ENCODE data around the gene AK2.

AK2 gene

DNA sequence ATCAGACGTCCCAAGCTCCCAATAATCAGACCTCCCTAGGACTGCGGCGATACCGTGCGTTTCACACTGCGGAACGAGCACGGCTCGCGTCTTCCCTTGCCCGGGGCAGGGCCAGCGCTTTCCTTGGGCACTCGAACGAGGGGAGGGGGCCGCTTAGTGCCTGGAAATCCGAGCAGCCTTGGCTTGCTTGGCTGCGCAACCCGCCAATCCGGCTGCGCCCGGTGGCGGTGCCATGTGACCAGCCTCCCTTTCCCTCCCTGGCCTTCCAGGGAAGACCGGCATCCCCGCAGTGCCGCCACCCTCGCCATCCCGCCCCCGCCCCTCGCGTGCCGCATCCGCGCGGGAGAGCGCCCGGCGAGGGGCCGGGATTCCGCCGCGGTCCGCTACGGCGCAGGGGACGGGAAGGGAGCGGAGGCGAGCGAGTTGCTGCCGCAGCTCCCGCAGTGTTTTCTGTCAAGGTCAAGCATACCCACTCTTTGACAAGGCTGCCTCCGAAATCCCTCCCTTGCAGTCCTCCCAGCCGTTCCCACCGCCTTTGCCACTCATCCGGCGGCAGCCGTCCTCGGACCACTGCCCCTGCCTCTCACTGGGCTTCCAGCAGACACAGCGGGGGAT is 63.8 kb downstream of the AK2 start:
- no peak overlapping the region; the same call in 1 of the 2 replicates for H3K4me3 ChIP-seq (ENCODE audit: low read depth, low read length)
- no peak for DNase-seq (ENCODE audit: low read depth)
- TF ChIP-seq, protein P1, sequence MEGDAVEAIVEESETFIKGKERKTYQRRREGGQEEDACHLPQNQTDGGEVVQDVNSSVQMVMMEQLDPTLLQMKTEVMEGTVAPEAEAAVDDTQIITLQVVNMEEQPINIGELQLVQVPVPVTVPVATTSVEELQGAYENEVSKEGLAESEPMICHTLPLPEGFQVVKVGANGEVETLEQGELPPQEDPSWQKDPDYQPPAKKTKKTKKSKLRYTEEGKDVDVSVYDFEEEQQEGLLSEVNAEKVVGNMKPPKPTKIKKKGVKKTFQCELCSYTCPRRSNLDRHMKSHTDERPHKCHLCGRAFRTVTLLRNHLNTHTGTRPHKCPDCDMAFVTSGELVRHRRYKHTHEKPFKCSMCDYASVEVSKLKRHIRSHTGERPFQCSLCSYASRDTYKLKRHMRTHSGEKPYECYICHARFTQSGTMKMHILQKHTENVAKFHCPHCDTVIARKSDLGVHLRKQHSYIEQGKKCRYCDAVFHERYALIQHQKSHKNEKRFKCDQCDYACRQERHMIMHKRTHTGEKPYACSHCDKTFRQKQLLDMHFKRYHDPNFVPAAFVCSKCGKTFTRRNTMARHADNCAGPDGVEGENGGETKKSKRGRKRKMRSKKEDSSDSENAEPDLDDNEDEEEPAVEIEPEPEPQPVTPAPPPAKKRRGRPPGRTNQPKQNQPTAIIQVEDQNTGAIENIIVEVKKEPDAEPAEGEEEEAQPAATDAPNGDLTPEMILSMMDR (IDR thresholded peaks at IDR 0.05; ENCODE audit: low read depth, low read length, missing control alignments), result no peak

DNA sequence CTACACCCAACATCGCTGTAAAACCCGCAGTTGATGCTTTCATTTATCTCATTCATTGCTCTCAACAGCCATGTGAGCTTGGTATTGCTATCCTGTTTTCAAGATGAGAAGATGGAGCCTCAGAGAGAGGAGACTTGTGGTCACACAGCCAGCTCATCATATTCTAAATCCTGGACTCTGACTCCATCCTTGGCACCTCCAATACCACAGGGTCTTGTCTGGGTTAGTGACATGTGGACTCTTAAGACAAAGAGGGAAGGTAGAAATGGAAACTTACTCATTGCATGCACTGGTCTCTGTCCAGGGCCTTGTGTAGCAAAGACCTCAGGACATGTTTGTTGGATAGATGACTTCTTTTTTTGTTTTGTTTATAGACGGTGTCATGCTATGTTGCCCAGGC is 65.1 kb downstream of the AK2 start:
- TF ChIP-seq, protein P1 (IDR thresholded peaks at IDR 0.05; ENCODE audit: low read depth, low read length, missing control alignments), result no peak
- DNase-seq (ENCODE audit: low read depth), result no peak
- H3K4me3 ChIP-seq (ENCODE audit: low read depth, low read length), result no peak overlapping the region

DNA sequence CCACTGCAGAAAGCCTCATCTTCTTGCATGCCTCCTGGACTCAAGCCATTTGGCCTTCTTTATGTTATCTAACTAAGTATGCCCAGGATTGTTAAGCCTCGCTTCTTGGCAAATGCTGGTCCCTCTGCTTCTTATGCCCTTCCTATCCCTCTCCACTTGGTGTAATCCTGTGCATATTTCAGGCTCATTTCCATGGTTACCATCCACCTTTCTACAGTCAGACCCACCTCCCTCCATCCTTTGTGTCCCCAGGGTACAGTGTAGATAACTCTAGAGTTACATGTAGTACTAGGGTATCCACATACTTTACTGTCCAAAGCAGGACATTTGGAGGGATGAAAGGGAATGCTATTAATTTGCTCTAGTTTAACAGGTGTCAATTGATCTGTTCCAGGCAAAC is 65.5 kb downstream of the AK2 start:
- H3K4me3 ChIP-seq (ENCODE audit: low read depth, low read length), result no peak overlapping the region
- DNase-seq (ENCODE audit: low read depth), result no peak
- TF ChIP-seq, protein P1 (IDR thresholded peaks at IDR 0.05; ENCODE audit: low read depth, low read length, missing control alignments), result no peak

DNA sequence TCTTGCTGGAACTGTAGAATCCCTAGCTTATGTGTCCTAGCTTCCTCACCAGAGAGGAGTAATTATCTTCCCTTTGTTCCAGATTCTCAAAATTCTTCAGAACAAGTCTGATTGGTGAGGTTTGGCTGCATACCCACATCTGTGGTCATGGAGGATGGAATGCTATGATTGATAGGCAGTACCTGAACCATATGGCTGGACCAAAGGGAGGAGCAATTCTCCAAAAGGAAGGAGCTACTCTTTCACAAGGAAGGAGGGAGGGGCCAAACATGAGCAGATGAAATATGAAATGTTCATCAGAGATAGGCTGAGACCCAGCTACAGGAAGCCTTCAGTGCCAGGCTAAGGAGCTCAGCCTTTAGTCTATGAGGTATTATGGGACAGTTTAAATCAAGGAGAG is 67.1 kb downstream of the AK2 start:
- no peak overlapping the region for H3K4me3 ChIP-seq (ENCODE audit: low read depth, low read length)
- TF ChIP-seq, protein P1 (IDR thresholded peaks at IDR 0.05; ENCODE audit: low read depth, low read length, missing control alignments), result no peak
- DNase-seq (ENCODE audit: low read depth), result no peak

DNA sequence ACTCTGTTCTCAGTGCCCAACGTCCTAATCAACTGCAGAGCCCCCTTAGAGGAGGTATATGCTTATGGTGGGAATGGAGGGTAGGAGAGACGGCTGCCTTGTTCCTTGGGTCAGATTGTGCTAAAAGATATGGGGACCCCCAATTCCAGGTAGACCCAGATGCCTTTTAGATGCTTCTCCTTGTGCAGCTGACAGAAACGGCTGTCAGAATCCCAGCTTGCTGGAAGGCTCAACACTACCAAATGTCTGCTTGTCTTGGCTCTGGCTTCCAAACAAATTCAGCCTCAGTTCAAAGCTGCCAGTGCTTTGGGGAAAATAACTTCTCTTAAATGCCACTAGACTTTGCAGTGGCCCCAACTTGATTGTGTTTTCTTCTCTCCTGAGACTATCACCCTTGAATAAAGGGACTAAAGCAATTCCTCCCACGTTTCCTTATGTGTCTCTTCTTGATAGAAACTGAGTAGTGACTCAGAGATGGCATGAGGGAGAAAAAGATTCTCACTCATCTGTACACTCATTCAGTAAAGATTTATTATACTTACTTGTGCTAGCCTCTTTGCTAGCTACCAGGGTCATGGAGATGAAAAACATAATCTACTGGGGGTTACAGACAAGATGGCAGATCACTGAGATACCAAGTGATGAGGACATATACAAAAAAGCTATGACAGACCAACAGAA is 68.7 kb downstream of the AK2 start:
- TF ChIP-seq, protein P1 (IDR thresholded peaks at IDR 0.05; ENCODE audit: low read depth, low read length, missing control alignments), result no peak
- no peak overlapping the region for H3K4me3 ChIP-seq (ENCODE audit: low read depth, low read length)
- DNase-seq (ENCODE audit: low read depth), result no peak

DNA sequence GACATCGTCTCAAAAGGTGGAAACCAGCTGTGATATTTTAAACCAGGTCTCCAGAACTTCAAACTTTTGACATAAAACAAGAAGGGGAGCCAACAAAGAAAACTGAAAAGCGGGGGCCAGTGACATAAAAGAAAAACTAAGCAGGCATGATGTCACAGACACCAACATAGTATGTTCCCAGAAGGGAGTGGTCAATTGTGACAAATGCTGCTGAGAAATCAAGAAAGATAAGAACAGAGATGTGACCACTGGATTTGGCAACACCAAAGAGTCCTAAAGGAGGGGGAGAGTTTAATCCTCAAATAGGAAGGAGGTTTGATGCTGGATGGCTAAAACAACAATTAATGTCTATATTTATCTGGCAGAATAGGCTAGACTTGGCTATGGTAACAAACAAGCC is 69.8 kb downstream of the AK2 start:
- TF ChIP-seq, protein P1 (IDR thresholded peaks at IDR 0.05; ENCODE audit: low read depth, low read length, missing control alignments), result no peak
- no peak for DNase-seq (ENCODE audit: low read depth)
- no peak overlapping the region for H3K4me3 ChIP-seq (ENCODE audit: low read depth, low read length)

Data from GM12864 (cell line).